AG04450 (cell line): ENCODE results near the gene GREM1. TPM values are rescaled to one million over a fixed set of nuclear protein-coding genes. Genes with fewer than 3 reads are reported as not detected.
A peak's percentile ranks its signal among the peaks of the same experiment; 100 is the strongest.

Experiments used
- CTCF ChIA-PET: fragments of 300-600, 350-600 bp; formaldehyde crosslinking; extraction: SDS; loops from one replicate; lab custom pipeline; 2022; ENCODE audit warnings: antibody characterized with exemption, inconsistent platforms; lab: Charles Lee
- POLR2A ChIA-PET: fragments of 350-600 bp; formaldehyde crosslinking; extraction: SDS; loops from one replicate; lab custom pipeline; 2021; ENCODE audit warnings: antibody characterized with exemption, inconsistent platforms; lab: Yijun Ruan, JAX
- DNase-seq: peaks from one replicate; pipeline ENCODE4 v3.0.0-alpha.2; 2011; ENCODE audit warnings: low read depth, low spot score
- H3K27ac ChIP-seq: one replicate; pipeline ENCODE4 v1.5.1; 2012; ENCODE audit warnings: low read depth, low read length, control low read depth
- H3K27me3 ChIP-seq: one replicate; pipeline ENCODE4 v1.6.0; 2012; ENCODE audit warnings: low read length; ENCODE audit not compliant: control insufficient read depth, insufficient read depth
- H3K4me3 ChIP-seq: 2 replicates; pipeline ENCODE4 v1.5.1; 2011; ENCODE audit warnings: mild to moderate bottlenecking, low read depth, low read length, control low read depth
- H3K9me3 ChIP-seq: 2 replicates; pipeline ENCODE4 v1.5.1; 2012; ENCODE audit warnings: low read length; ENCODE audit not compliant: control insufficient read depth, insufficient read depth
- polyA plus RNA-seq: library from polyadenylated mRNA; depleted of rRNA; stranded (reverse); fragments of >200 nt; gene quantifications from 2 replicates; pipeline ENCODE4 v1.2.3, GENCODE V29; 2011
- TF ChIP-seq, protein P1 (sequence below): IDR thresholded peaks from 2 replicates; pipeline ENCODE4 v1.5.1; 2011; ENCODE audit warnings: low read depth, low read length, control low read depth, inconsistent platforms

Gene GREM1
- polyA plus RNA-seq, 1 experiment, result 2,858 TPM

DNA sequence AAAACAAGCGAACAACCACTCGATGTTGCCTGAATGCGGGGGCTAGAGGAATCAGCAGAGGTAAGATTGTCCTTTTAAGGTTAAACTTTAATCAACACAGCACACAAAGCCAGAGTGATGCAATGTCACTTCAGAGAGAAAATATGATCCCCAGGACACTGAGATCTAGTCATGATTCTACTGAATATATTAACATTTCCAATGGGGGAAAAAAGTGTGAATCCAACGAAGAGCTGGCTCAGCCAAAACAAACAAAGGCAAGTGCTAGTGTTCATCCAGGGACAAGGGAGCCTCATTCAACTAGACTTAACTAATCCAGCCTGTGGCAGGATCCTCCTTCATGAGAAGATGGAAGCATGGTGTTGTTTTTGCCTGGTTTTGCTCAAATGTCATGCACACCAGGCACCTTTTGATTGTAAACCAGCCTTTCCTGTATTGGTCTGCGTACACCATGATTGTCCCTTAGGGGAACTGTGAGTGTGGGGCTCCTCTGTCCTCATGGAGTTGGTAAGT, 40.5 kb upstream of the GREM1 start:
- no peak for DNase-seq
- TF ChIP-seq, protein P1, sequence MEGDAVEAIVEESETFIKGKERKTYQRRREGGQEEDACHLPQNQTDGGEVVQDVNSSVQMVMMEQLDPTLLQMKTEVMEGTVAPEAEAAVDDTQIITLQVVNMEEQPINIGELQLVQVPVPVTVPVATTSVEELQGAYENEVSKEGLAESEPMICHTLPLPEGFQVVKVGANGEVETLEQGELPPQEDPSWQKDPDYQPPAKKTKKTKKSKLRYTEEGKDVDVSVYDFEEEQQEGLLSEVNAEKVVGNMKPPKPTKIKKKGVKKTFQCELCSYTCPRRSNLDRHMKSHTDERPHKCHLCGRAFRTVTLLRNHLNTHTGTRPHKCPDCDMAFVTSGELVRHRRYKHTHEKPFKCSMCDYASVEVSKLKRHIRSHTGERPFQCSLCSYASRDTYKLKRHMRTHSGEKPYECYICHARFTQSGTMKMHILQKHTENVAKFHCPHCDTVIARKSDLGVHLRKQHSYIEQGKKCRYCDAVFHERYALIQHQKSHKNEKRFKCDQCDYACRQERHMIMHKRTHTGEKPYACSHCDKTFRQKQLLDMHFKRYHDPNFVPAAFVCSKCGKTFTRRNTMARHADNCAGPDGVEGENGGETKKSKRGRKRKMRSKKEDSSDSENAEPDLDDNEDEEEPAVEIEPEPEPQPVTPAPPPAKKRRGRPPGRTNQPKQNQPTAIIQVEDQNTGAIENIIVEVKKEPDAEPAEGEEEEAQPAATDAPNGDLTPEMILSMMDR, result no peak
- Histone ChIP-seq H3K4me3 (no peak overlapping the region), H3K27ac (no peak overlapping the region), H3K27me3 (no peaks in the 10 kb centered on the region), H3K9me3 (peaks cover under 1% of the 10 kb centered on the region; the same call in 1 of the 2 replicates)
- CTCF ChIA-PET, result interaction anchor here (0.9 to 4.2 kb wide), 2 partner anchors 14 to 28 kb away, joined by 3 to 17 read pairs; no protein-coding TSS in a partner anchor
- POLR2A ChIA-PET, result no interaction called here

DNA sequence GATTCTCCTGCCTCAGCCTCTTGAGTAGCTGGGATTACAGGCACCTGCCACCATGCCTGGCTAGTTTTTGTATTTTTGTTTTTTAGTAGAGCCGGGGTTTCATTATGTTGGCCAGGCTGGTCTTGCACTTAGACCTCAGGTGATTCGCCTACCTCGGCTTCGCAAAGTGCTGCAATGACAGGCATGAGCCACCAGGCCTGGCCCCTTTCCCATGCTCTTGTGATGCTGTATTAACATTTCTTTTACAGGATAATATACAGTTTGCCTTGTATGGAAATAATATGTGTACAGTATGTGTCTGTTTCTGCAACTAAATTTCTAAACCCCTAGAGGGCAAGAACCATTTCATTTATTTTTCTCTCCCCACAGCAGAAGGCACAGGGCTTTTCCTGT, 38.5 kb upstream of the GREM1 start:
- Histone ChIP-seq H3K4me3 (no peak overlapping the region), H3K27ac (no peak overlapping the region), H3K9me3 (no peaks in the 10 kb centered on the region), H3K27me3 (no peaks in the 10 kb centered on the region)
- no peak for DNase-seq
- CTCF ChIA-PET, result interaction anchor here (0.7 to 4.2 kb wide), 2 partner anchors 16 to 321 kb away, joined by 4 to 17 read pairs; no protein-coding TSS in a partner anchor
- POLR2A ChIA-PET, result interaction anchor here (0.7 kb wide), 1 partner anchor 16 kb away, joined by 5 read pairs; no protein-coding TSS in a partner anchor
- TF ChIP-seq, protein P1, result no peak

DNA sequence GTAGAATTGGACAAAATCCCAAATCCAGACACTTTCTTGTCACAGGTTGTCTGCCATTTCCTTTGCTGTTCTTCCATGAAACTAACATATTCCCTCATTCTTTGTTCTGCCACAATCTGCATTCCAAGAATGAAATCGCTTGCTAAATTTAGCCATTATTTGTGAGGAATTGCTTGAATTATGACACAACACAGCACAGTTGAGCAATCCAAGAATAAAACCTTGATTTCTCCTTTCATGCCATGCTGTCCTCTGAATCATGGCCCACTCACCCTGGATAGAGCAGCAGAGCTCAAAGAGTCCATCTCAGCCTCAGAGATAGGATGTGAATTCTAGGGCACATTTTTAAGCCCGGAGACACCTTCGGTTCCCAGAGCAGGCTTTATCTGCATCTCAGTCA, 35.2 kb upstream of the GREM1 start:
- TF ChIP-seq, protein P1, result no peak
- ChIA-PET POLR2A (interaction anchor here (0.7 to 1.2 kb wide), 3 partner anchors 23 to 33 kb away, joined by 3 to 7 read pairs (median 5); no protein-coding TSS in a partner anchor), CTCF (interaction anchor here (0.5 to 3.2 kb wide), 4 partner anchors 20 to 297 kb away, joined by 3 to 14 read pairs (median 4); no protein-coding TSS in a partner anchor)
- H3K4me3 ChIP-seq, result no peak overlapping the region
- peak; percentile 82 for DNase-seq
- no peaks in the 10 kb centered on the region for H3K27me3 ChIP-seq
- peak overlapping the region; percentile 72 for H3K27ac ChIP-seq
- H3K9me3 ChIP-seq, result no peaks in the 10 kb centered on the region

DNA sequence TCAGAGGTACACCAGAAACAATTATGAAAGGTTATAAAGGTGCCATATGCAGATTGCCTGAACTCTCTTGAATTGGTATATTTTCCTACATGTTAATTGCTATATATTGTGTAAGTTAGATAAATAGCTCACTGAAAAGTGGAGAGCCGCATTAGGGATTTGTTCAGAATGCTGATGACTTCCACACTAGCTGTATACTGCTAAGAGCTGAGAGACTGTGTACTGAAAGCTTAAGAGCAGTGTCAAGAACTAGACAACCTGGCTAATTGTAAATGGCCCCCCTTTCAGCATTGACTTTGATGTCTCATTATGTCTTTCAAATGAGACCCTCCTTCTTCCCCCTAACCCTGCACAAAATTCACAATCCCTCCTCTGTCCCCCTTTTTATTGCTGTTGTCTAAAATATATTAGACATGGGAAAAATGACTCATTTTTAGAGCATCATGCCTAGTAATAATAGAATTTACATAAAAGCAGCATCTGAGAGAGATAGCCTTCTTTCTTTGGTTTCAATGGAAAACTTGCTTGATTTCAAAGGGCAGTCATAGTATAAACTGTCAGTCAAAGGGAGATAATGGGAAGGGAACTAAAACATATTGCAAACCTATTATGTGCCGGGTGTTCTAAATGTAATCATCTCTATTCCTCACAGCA, 34.7 kb upstream of the GREM1 start:
- H3K9me3 ChIP-seq, result no peaks in the 10 kb centered on the region
- DNase-seq, result no peak
- H3K27me3 ChIP-seq, result no peaks in the 10 kb centered on the region
- no peak overlapping the region for H3K4me3 ChIP-seq
- POLR2A ChIA-PET, result interaction anchor here (0.7 to 1.2 kb wide), 3 partner anchors 23 to 33 kb away, joined by 3 to 7 read pairs (median 5); no protein-coding TSS in a partner anchor
- H3K27ac ChIP-seq, result peak overlapping the region; percentile 72
- CTCF ChIA-PET, result interaction anchor here (0.5 to 3.2 kb wide), 4 partner anchors 21 to 296 kb away, joined by 3 to 14 read pairs (median 4); no protein-coding TSS in a partner anchor
- TF ChIP-seq, protein P1, result no peak
